Measurements from ENCODE around the gene GON7.

Gene GON7

DNA sequence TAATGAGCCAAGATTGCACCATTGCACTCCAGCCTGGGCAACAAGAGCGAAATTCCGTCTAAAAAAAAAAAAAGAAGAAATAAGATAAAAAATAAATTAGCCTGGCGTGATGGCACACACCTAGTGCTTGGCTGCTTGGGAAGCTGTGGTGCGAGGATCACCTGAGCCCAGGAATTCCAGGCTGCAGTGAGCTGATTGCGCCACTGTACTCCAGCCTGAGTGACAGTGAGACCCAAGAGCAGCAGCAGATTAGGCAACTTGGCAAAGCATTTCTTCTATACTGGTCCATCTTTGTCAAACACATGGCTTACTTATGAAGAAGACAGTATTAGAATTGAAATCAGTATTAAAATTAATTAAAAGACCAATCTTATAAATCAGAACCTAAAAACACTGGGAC is 6.3 kb downstream of the GON7 start:
- no peak overlapping the region for H3K4me3 ChIP-seq (ENCODE audit: low read length)
- TF ChIP-seq, protein P1, sequence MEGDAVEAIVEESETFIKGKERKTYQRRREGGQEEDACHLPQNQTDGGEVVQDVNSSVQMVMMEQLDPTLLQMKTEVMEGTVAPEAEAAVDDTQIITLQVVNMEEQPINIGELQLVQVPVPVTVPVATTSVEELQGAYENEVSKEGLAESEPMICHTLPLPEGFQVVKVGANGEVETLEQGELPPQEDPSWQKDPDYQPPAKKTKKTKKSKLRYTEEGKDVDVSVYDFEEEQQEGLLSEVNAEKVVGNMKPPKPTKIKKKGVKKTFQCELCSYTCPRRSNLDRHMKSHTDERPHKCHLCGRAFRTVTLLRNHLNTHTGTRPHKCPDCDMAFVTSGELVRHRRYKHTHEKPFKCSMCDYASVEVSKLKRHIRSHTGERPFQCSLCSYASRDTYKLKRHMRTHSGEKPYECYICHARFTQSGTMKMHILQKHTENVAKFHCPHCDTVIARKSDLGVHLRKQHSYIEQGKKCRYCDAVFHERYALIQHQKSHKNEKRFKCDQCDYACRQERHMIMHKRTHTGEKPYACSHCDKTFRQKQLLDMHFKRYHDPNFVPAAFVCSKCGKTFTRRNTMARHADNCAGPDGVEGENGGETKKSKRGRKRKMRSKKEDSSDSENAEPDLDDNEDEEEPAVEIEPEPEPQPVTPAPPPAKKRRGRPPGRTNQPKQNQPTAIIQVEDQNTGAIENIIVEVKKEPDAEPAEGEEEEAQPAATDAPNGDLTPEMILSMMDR (IDR thresholded peaks at IDR 0.05; ENCODE audit: insufficient read depth, low read depth, low read length, missing control alignments), result no peak
- peak; percentile 9 for DNase-seq (ENCODE audit: low read depth)

DNA sequence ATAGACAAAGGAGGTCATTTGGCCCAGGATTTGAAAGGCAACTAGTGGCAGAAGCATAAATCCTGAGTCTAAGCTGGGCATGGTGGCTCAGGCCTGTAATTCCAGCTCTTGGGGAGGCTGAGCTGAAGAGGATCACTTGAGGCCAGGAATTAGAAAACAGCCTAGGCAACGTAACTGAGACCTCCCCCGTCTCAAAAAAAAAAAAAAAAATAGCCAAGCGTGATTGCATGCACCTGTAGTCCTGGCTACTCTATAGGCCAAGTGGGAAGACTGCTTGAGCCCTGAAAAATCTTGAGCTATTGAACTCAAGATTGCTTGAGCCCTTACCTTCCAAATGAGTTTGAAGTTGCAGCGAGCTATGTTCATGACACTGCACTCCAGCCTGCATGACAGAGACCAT is 7.8 kb downstream of the GON7 start:
- TF ChIP-seq, protein P1 (IDR thresholded peaks at IDR 0.05; ENCODE audit: insufficient read depth, low read depth, low read length, missing control alignments), result no peak
- no peak for DNase-seq (ENCODE audit: low read depth)

DNA sequence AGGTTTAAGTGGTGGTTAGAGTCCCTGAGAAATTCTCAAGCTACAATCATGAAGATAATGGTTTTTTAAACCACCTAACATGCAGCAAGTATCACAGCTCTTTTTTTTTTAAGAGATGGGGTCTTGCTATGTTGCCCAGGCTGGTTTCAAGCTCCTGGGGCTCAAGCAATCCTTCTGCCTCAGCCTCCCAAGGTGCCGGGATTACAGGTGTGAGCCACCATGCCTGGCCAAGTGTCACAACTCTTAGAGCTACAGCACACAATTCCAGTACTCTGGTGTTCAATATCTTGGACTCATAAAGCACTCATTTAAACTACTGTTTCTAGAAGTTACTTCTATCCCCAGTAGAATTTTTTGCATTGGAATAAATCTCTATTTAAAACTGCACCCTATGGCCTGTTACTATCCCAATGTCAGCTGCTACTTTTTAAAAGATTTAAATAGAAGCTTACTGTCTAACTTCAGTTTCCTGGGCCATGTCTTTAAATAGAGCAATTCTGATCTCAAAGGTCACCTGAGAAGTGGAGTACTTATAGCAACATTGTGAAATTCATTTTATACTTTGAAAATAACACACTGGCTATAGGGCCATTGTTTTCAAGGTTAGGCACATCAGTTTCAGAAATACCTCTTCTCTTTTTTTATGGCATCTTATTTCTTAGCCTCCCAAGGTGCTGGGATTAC is 11.4 kb downstream of the GON7 start:
- H3K4me3 ChIP-seq (ENCODE audit: low read length), result no peak overlapping the region
- DNase-seq (ENCODE audit: low read depth), result no peak
- TF ChIP-seq, protein P1 (IDR thresholded peaks at IDR 0.05; ENCODE audit: insufficient read depth, low read depth, low read length, missing control alignments), result no peak

More for the DNA sequence above, 7.8 kb downstream of the GON7 start:
- no peak overlapping the region for H3K4me3 ChIP-seq (ENCODE audit: low read length)

DNA sequence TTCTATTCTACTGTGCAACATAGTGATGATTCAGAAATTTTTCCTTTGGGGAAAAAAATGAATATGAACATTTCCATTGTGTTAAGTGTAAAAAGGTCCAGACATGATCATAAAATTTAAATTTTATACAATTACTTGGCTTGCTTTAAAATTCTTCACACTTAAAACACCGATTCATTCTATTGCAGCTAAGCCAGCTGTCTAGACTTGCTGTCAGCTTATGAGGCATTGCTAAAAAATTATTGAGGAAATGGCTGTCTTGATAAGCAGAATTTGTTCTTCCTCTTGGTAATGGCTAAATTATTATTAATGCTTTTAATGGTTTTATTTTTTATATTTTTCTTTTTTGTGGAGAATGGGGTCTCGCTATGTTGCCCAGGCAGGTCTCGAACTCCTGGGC is 19.9 kb downstream of the GON7 start:
- TF ChIP-seq, protein P1 (IDR thresholded peaks at IDR 0.05; ENCODE audit: insufficient read depth, low read depth, low read length, missing control alignments), result no peak
- DNase-seq (ENCODE audit: low read depth), result peak; percentile 58
- no peak overlapping the region for H3K4me3 ChIP-seq (ENCODE audit: low read length)

DNA sequence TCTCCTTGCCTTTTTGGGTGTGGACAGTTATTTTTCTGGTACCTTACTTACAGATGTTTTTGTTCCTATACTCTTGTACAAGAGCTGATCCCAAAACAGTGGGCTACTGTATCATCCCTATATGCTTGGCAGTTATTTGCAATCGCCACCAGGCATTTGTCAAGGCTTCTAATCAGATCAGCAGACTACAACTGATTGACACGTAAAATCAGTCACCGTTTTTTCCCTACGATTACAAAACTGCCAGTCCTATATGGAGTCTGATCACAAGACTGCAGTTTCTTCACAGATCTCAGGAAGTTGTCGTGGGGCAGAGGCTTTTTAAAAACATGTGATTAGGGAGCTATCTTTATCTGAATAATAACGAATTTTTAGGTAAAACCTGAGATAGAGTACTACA is 20.4 kb downstream of the GON7 start:
- DNase-seq (ENCODE audit: low read depth), result peak; percentile 13
- H3K4me3 ChIP-seq (ENCODE audit: low read length), result no peak overlapping the region
- TF ChIP-seq, protein P1 (IDR thresholded peaks at IDR 0.05; ENCODE audit: insufficient read depth, low read depth, low read length, missing control alignments), result no peak

DNA sequence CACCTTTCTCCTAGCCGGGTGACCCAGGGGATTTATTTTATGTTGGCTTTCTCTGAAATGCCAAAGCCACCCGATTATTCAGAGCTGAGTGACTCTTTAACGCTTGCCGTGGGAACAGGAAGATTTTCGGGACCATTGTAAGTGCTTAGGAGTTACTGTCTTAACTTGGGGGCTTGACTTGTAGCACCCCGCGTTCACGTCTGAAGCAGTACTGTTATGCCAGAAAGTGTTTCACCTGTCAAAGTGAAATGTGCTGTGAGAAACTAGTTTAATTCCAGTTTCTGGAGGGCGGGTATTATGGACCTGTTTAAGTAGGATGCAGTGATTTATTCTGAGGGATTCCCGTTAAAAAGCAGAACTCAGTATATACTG is 21.5 kb downstream of the GON7 start:
- TF ChIP-seq, protein P1 (IDR thresholded peaks at IDR 0.05; ENCODE audit: insufficient read depth, low read depth, low read length, missing control alignments), result no peak
- no peak for DNase-seq (ENCODE audit: low read depth)
- H3K4me3 ChIP-seq (ENCODE audit: low read length), result peak overlapping the region; percentile 90
